GM12878 (cell line): ENCODE results near the gene M1AP. TPM values are rescaled to one million over a fixed set of nuclear protein-coding genes. Genes with fewer than 3 reads are reported as not detected.
A peak's percentile ranks its signal among the peaks of the same experiment; 100 is the strongest.

Experiments
- CREB1 ChIP-seq: IDR thresholded peaks from 2 replicates; pipeline ENCODE4 v1.6.1; 2012; ENCODE audit warnings: low read depth, mild to moderate bottlenecking, inconsistent platforms
- EP300 ChIP-seq, 2 experiments: fragments of 150-350 bp in 1 of 2; IDR thresholded peaks; 2 replicates each; pipeline ENCODE4 v1.6.1; 2011 to 2012; ENCODE audit warnings: low read depth in 2 of 2, low read length in 2 of 2, borderline replicate concordance in 1 of 2, improper control_type of control experiment in 1 of 2, inconsistent platforms in 1 of 2; ENCODE audit not compliant: control insufficient read depth in 1 of 2
- ESRRA ChIP-seq: IDR thresholded peaks from 2 replicates; pipeline ENCODE4 v1.6.1; 2012; ENCODE audit warnings: mild to moderate bottlenecking, low read length, improper control_type of control experiment
- HCFC1 ChIP-seq: fragments of 150-350 bp; IDR thresholded peaks from 2 replicates; pipeline ENCODE4 v1.6.1; 2014; ENCODE audit warnings: low read length
- IRF3 ChIP-seq: fragments of 450-650 bp; IDR thresholded peaks from 2 replicates; pipeline ENCODE4 v1.6.1; 2014; ENCODE audit warnings: mild to moderate bottlenecking
- JUND ChIP-seq: IDR thresholded peaks from 2 replicates; pipeline ENCODE4 v1.6.1; 2012; ENCODE audit warnings: low read depth, mild to moderate bottlenecking, low read length, improper control_type of control experiment, moderate library complexity
- LARP7 ChIP-seq: fragments of 450-650 bp; IDR thresholded peaks from 2 replicates; pipeline ENCODE4 v1.6.1; 2017; ENCODE audit warnings: mild to moderate bottlenecking
- NFYB ChIP-seq: IDR thresholded peaks from 2 replicates; pipeline ENCODE4 v1.6.1; 2011; ENCODE audit warnings: low read depth, mild to moderate bottlenecking, low read length, improper control_type of control experiment, moderate library complexity; ENCODE audit not compliant: insufficient read depth
- NKRF ChIP-seq: fragments of 450-650 bp; conservative IDR thresholded peaks from 2 replicates; pipeline ENCODE4 v1.6.1; 2017; ENCODE audit warnings: mild to moderate bottlenecking, moderate library complexity
- POLR2AphosphoS2 ChIP-seq: IDR thresholded peaks from 2 replicates; pipeline ENCODE4 v1.6.1; 2011; ENCODE audit warnings: low read depth, mild to moderate bottlenecking, low read length, improper control_type of control experiment, moderate library complexity
- POLR2AphosphoS5 ChIP-seq: IDR thresholded peaks from 2 replicates; pipeline ENCODE4 v1.6.1; 2011; ENCODE audit warnings: mild to moderate bottlenecking, low read length, inconsistent platforms
- RBBP5 ChIP-seq: fragments of 200-600 bp; sonication (generic); conservative IDR thresholded peaks from 2 replicates; pipeline ENCODE4 v1.6.1; 2016
- SREBF1 ChIP-seq: IDR thresholded peaks from 2 replicates; pipeline ENCODE4 v1.6.1; 2012; ENCODE audit warnings: mild to moderate bottlenecking, low read length
- SRF ChIP-seq, 2 experiments: IDR thresholded peaks; 2 replicates each; pipeline ENCODE4 v1.6.1; 2011; ENCODE audit warnings: low read depth in 2 of 2, low read length in 2 of 2, mild to moderate bottlenecking in 1 of 2, moderate library complexity in 1 of 2
- ZBTB33 ChIP-seq: fragments of 450-650 bp; IDR thresholded peaks from 2 replicates; pipeline ENCODE4 v1.6.1; 2017; ENCODE audit warnings: mild to moderate bottlenecking
- ZNF207 ChIP-seq: fragments of 450-650 bp; IDR thresholded peaks from 2 replicates; pipeline ENCODE4 v1.6.1; 2014; ENCODE audit warnings: antibody characterized with exemption, mild to moderate bottlenecking, borderline replicate concordance
- ZNF622 ChIP-seq: fragments of 450-650 bp; IDR thresholded peaks from 2 replicates; pipeline ENCODE4 v1.6.1; 2017; ENCODE audit warnings: mild to moderate bottlenecking, inconsistent platforms
- ZNF687 ChIP-seq: fragments of 450-650 bp; IDR thresholded peaks from 2 replicates; pipeline ENCODE4 v1.6.1; 2017; ENCODE audit warnings: mild to moderate bottlenecking, moderate library complexity
- ZSCAN29 ChIP-seq: fragments of 450-650 bp; IDR thresholded peaks from 2 replicates; pipeline ENCODE4 v1.6.1; 2017; ENCODE audit warnings: mild to moderate bottlenecking, moderate library complexity
- polyA plus RNA-seq, 11 experiments: library from polyadenylated mRNA; depleted of rRNA in 4 of 11; unstranded in 6 of 11; stranded (reverse) in 5 of 11; fragments of >200 nt; fragmentation: Nextera tagmentation in 4 of 11; fragmentation: Illumina TruSeq in 1 of 11; extraction: Ambion mirVana in 4 of 11; extraction: Trizol in 1 of 11; gene quantifications; 1 replicate in 1 of 11; 2 replicates in 10 of 11; pipeline versions ENCODE4 v1.2.1 to v1.2.3, GENCODE V29; 2011 to 2016; ENCODE audit warnings: inconsistent platforms in 2 of 11, missing spikeins in 2 of 11, low read depth in 1 of 11
- total RNA-seq, 4 experiments: library from RNA; depleted of rRNA in 3 of 4; stranded (reverse); fragments of >200 nt in 3 of 4; fragmentation: Illumina TruSeq in 1 of 4; extraction: Trizol in 1 of 4; gene quantifications; 2 replicates each; pipeline versions ENCODE4 v1.2.1 to v1.2.3, GENCODE V29; 2013 to 2021

The M1AP gene
- total and polyA plus RNA-seq, 10 of the 15 experiments (the other 5 are each of a cell fraction or from before 2014, with no cell fraction given) = 0.04 to 0.32 (median 0.16) TPM; not detected in 4

- TF ChIP-seq ZSCAN29 = no peak
- TF ChIP-seq POLR2AphosphoS5 = peak; percentile 63
- no peak for TF ChIP-seq CREB1
- no peak for TF ChIP-seq POLR2AphosphoS2
- no peak for TF ChIP-seq NKRF
- TF ChIP-seq JUND = no peak
- TF ChIP-seq ZBTB33 = peak; percentile 89
- TF ChIP-seq EP300 (IDR thresholded peaks at IDR 0.05; ENCODE audit: borderline replicate concordance in 1 of 2, control insufficient read depth in 1 of 2, low read depth in 2 of 2, low read length in 2 of 2) = no peak; a peak in 1 of 4 replicates
- no peak for TF ChIP-seq RBBP5
- no peak for TF ChIP-seq ESRRA
- TF ChIP-seq ZNF207 = no peak
- TF ChIP-seq SREBF1 = no peak
- TF ChIP-seq ZNF622 = no peak
- peak; percentile 45; the same call in 1 of the 2 replicates for TF ChIP-seq LARP7
- no peak for TF ChIP-seq NFYB
- no peak for TF ChIP-seq SRF (IDR thresholded peaks at IDR 0.05; ENCODE audit: low read depth in 2 of 2, low read length in 2 of 2)
- TF ChIP-seq HCFC1 = no peak
- TF ChIP-seq ZNF687 = peak; percentile 26; the same call in 1 of the 2 replicates
- no peak for TF ChIP-seq IRF3
Measured at GRCh38 chr2:74552914-74553811, 95.0 kb downstream of the M1AP start (continued).
